Measurements from ENCODE around the gene GP5.

The GP5 gene

DNA sequence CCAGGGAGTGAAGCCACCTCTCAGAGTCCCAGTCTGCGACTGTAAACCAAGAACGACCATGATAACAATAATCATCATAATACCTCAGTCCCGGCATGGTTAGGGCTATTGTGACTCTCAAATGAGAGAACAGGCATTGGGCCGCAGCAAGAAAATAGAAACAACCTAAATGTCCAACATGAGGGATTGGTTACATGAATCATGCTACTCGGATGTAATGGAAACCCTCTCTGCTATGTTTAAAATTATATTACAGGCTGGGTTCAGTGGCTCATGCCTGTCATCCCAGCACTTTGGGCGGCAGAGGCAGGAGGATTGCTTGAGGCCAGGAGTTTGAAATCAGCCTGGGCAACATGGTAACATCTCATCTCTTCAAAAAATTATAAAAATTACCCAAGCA, 50.7 kb downstream of the GP5 start:
- Histone ChIP-seq H3K4me3 (replicated peaks; ENCODE audit: low read depth, low read length) (no peak overlapping the region), H3K27me3 (replicated peaks; ENCODE audit: control insufficient read depth, insufficient read depth, low read length) (no peaks in the 10 kb centered on the region), H3K36me3 (ENCODE audit: control insufficient read depth, insufficient read depth, low read length) (no peaks in the 10 kb centered on the region)
- no peak for DNase-seq (ENCODE audit: extremely low read depth, insufficient read length)
- TF ChIP-seq, protein P1, sequence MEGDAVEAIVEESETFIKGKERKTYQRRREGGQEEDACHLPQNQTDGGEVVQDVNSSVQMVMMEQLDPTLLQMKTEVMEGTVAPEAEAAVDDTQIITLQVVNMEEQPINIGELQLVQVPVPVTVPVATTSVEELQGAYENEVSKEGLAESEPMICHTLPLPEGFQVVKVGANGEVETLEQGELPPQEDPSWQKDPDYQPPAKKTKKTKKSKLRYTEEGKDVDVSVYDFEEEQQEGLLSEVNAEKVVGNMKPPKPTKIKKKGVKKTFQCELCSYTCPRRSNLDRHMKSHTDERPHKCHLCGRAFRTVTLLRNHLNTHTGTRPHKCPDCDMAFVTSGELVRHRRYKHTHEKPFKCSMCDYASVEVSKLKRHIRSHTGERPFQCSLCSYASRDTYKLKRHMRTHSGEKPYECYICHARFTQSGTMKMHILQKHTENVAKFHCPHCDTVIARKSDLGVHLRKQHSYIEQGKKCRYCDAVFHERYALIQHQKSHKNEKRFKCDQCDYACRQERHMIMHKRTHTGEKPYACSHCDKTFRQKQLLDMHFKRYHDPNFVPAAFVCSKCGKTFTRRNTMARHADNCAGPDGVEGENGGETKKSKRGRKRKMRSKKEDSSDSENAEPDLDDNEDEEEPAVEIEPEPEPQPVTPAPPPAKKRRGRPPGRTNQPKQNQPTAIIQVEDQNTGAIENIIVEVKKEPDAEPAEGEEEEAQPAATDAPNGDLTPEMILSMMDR (IDR thresholded peaks at IDR 0.05; ENCODE audit: insufficient read depth, low read length, poor library complexity, severe bottlenecking): no peak

DNA sequence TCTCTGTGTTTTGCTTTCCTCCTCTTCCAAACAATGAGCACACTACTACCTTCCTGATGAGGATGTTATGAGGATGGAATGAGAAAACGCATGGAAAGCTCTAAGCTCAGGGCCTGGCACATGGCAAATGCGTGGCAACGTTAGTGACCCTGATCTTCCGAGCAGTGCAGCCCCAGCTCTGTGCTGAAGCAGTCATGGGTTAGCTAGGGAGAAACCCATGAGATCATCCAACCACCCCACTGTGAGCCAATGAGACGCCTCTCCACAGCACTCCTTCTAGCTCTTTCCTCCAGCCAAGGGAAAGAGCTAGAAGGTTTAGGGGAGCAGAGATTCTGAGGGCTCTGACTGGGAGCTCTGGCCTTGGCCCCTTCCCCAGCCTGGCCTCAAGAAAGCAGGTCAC, 52.4 kb downstream of the GP5 start:
- no peak overlapping the region for H3K4me3 ChIP-seq (replicated peaks; ENCODE audit: low read depth, low read length)
- TF ChIP-seq, protein P1 (IDR thresholded peaks at IDR 0.05; ENCODE audit: insufficient read depth, low read length, poor library complexity, severe bottlenecking): no peak
- H3K27me3 ChIP-seq (replicated peaks; ENCODE audit: control insufficient read depth, insufficient read depth, low read length): peaks cover 1% of the 10 kb centered on the region; the same call in 1 of the 2 replicates
- no peak for DNase-seq (ENCODE audit: extremely low read depth, insufficient read length)
- no peaks in the 10 kb centered on the region for H3K36me3 ChIP-seq (ENCODE audit: control insufficient read depth, insufficient read depth, low read length)

DNA sequence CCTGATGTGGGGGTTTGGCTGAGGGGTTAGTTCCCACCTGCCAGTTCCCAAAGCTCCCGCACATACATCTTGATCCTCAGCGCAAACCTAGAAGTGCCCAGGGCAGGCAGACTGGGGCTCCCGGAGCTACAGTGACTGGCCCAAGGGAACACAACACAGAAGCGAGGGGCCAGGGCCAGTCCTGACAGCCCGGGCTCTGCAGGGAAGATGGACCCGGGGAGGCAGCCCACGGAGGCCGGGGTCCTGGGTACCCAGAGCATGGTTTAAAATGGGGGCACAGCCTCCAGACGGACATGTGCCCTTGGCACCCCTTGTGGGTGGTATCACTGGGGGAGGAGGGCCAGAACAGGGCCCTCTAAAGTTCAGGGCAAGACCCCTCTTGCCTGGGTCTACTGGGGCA, 53.0 kb downstream of the GP5 start:
- Histone ChIP-seq H3K27me3 (replicated peaks; ENCODE audit: control insufficient read depth, insufficient read depth, low read length) (peaks cover 1% of the 10 kb centered on the region; the same call in 1 of the 2 replicates), H3K4me3 (replicated peaks; ENCODE audit: low read depth, low read length) (no peak overlapping the region), H3K36me3 (ENCODE audit: control insufficient read depth, insufficient read depth, low read length) (no peaks in the 10 kb centered on the region)
- TF ChIP-seq, protein P1 (IDR thresholded peaks at IDR 0.05; ENCODE audit: insufficient read depth, low read length, poor library complexity, severe bottlenecking): no peak
- no peak for DNase-seq (ENCODE audit: extremely low read depth, insufficient read length)
